ENCODE data around the gene GJB6. TPM values are rescaled to one million over a fixed set of nuclear protein-coding genes. Genes with fewer than 3 reads are reported as not detected.

GJB6 gene
- polyA plus RNA-seq, 1 donor from 2014 or later: not detected

- Histone ChIP-seq H3K9me3 (ENCODE audit: low read length) (no peaks in the 10 kb centered on the region), H3F3A (ENCODE audit: insufficient read depth, low read length, poor library complexity, severe bottlenecking) (no peaks in the 10 kb centered on the region), H3K79me2 (replicated peaks; ENCODE audit: insufficient read depth, low read length) (no peaks in the 10 kb centered on the region), H3K36me3 (ENCODE audit: insufficient read depth, low read length) (no peaks in the 10 kb centered on the region), H3K27ac (ENCODE audit: low read length) (no peak overlapping the region), H2AFZ (ENCODE audit: low read depth, low read length) (no peak overlapping the region), H3K9ac (ENCODE audit: low read length) (no peak overlapping the region), H3K4me3 (ENCODE audit: low read length) (peak overlapping the region; percentile 61), H4K20me1 (ENCODE audit: insufficient read depth) (no peaks in the 10 kb centered on the region), H3K4me2 (ENCODE audit: low read length) (no peak overlapping the region), H3K27me3 (ENCODE audit: insufficient read depth, low read depth, low read length) (peaks cover 45% of the 10 kb centered on the region), H3K9me2 (ENCODE audit: insufficient read depth, low read length) (no peaks in the 10 kb centered on the region)
- TF ChIP-seq EP300 (conservative IDR thresholded peaks at IDR 0.05; ENCODE audit: poor library complexity, severe bottlenecking): no peak
- TF ChIP-seq RAD21 (conservative IDR thresholded peaks at IDR 0.05): no peak
- no peak for TF ChIP-seq EZH2 (IDR thresholded peaks at IDR 0.05; ENCODE audit: borderline replicate concordance, insufficient read depth, low read length, poor library complexity, severe bottlenecking)
- no peak for TF ChIP-seq MXI1 (conservative IDR thresholded peaks at IDR 0.05; ENCODE audit: poor library complexity, severe bottlenecking)
- no peak for TF ChIP-seq TAF1 (IDR thresholded peaks at IDR 0.05; ENCODE audit: low read depth)
- TF ChIP-seq CTCF (IDR thresholded peaks at IDR 0.05; ENCODE audit: poor library complexity, severe bottlenecking): no peak
- TF ChIP-seq REST (IDR thresholded peaks at IDR 0.05; ENCODE audit: borderline replicate concordance): no peak
- TF ChIP-seq SMC3 (conservative IDR thresholded peaks at IDR 0.05; ENCODE audit: poor library complexity): no peak
- no peak for TF ChIP-seq POLR2AphosphoS5 (IDR thresholded peaks at IDR 0.05)
These were observed 943 bp downstream of the GJB6 start for GRCh38 chr13:20230913-20231838.

GRCh38 chr13:20227730-20228129, 4.4 kb downstream of the GJB6 start:
- Histone ChIP-seq H3K36me3 (ENCODE audit: insufficient read depth, low read length) (no peaks in the 10 kb centered on the region), H3K4me3 (ENCODE audit: low read length) (no peak overlapping the region), H3K9me2 (ENCODE audit: insufficient read depth, low read length) (no peaks in the 10 kb centered on the region), H2AFZ (ENCODE audit: low read depth, low read length) (no peak overlapping the region), H3K9ac (ENCODE audit: low read length) (no peak overlapping the region), H4K20me1 (ENCODE audit: insufficient read depth) (no peaks in the 10 kb centered on the region), H3K27me3 (ENCODE audit: insufficient read depth, low read depth, low read length) (peaks cover 31% of the 10 kb centered on the region), H3F3A (ENCODE audit: insufficient read depth, low read length, poor library complexity, severe bottlenecking) (no peaks in the 10 kb centered on the region), H3K27ac (ENCODE audit: low read length) (no peak overlapping the region), H3K4me2 (ENCODE audit: low read length) (no peak overlapping the region), H3K9me3 (ENCODE audit: low read length) (no peaks in the 10 kb centered on the region), H3K79me2 (replicated peaks; ENCODE audit: insufficient read depth, low read length) (no peaks in the 10 kb centered on the region)
- no peak for TF ChIP-seq EP300 (conservative IDR thresholded peaks at IDR 0.05; ENCODE audit: poor library complexity, severe bottlenecking)
- no peak for TF ChIP-seq SMC3 (conservative IDR thresholded peaks at IDR 0.05; ENCODE audit: poor library complexity)
- TF ChIP-seq RAD21 (conservative IDR thresholded peaks at IDR 0.05): no peak
- no peak for TF ChIP-seq POLR2AphosphoS5 (IDR thresholded peaks at IDR 0.05)
- no peak for TF ChIP-seq REST (IDR thresholded peaks at IDR 0.05; ENCODE audit: borderline replicate concordance)
- TF ChIP-seq MXI1 (conservative IDR thresholded peaks at IDR 0.05; ENCODE audit: poor library complexity, severe bottlenecking): no peak
- no peak for TF ChIP-seq CTCF (IDR thresholded peaks at IDR 0.05; ENCODE audit: poor library complexity, severe bottlenecking)
- TF ChIP-seq EZH2 (IDR thresholded peaks at IDR 0.05; ENCODE audit: borderline replicate concordance, insufficient read depth, low read length, poor library complexity, severe bottlenecking): no peak
- no peak for TF ChIP-seq TAF1 (IDR thresholded peaks at IDR 0.05; ENCODE audit: low read depth)

All from neural cell (in vitro differentiated cells).